SK-N-SH treated with all-trans-retinoic acid at 6 μM for 48 hours (cell line): ENCODE results near the gene TMEM187.

Experiments used
- ATAC-seq: fragments of 200-7000 bp; cut with Tn5 transposase; 3 replicates; pipeline ENCODE4 v1.9.1; 2020; ENCODE audit warnings: mild to moderate bottlenecking, moderate library complexity
- ARNTL ChIP-seq: fragments of 450-650 bp; formaldehyde crosslinking; IDR thresholded peaks from 2 replicates; pipeline ENCODE4 v1.5.0; 2020; ENCODE audit warnings: low read depth, mild to moderate bottlenecking, moderate library complexity, borderline replicate concordance
- BACH2 ChIP-seq: fragments of 250-450 bp; sonication (Bioruptor Pico); IDR thresholded peaks from 2 replicates; pipeline ENCODE4 v1.9.0; 2021; ENCODE audit warnings: mild to moderate bottlenecking, borderline replicate concordance
- CREB5 ChIP-seq: fragments of 250-450 bp; sonication (Bioruptor Pico); IDR thresholded peaks from 2 replicates; pipeline ENCODE4 v1.5.1; 2020; ENCODE audit warnings: low read depth, mild to moderate bottlenecking, moderate library complexity
- CSDC2 ChIP-seq: fragments of 250-450 bp; sonication (Bioruptor Pico); IDR thresholded peaks from 2 replicates; pipeline ENCODE4 v1.5.0; 2020; ENCODE audit warnings: mild to moderate bottlenecking, moderate library complexity
- CSRNP3 ChIP-seq: fragments of 250-450 bp; sonication (Bioruptor Pico); IDR thresholded peaks from 2 replicates; pipeline ENCODE4 v1.5.1; 2021; ENCODE audit warnings: mild to moderate bottlenecking, moderate library complexity
- ESRRG ChIP-seq: fragments of 250-450 bp; sonication (Bioruptor Pico); IDR thresholded peaks from 2 replicates; pipeline ENCODE4 v1.6.1; 2021; ENCODE audit warnings: mild to moderate bottlenecking
- GLIS3 ChIP-seq: fragments of 250-450 bp; sonication (Bioruptor Pico); IDR thresholded peaks from 2 replicates; pipeline ENCODE4 v1.5.0; 2020; ENCODE audit warnings: mild to moderate bottlenecking, moderate library complexity
- ISL1 ChIP-seq: fragments of 250-450 bp; sonication (Bioruptor Pico); IDR thresholded peaks from 2 replicates; pipeline ENCODE4 v2.1.2; 2022; ENCODE audit warnings: mild to moderate bottlenecking, moderate library complexity
- OSR1 ChIP-seq: fragments of 250-450 bp; sonication (Bioruptor Pico); IDR thresholded peaks from 2 replicates; pipeline ENCODE4 v1.8.0; 2022; ENCODE audit warnings: moderate library complexity, mild to moderate bottlenecking, inconsistent platforms
- PATZ1 ChIP-seq: fragments of 250-450 bp; sonication (Bioruptor Pico); IDR thresholded peaks from 2 replicates; pipeline ENCODE4 v1.8.0; 2020; ENCODE audit warnings: mild to moderate bottlenecking, moderate library complexity, borderline replicate concordance
- POU6F1 ChIP-seq: fragments of 250-450 bp; sonication (Bioruptor Pico); IDR thresholded peaks from 2 replicates; pipeline ENCODE4 v1.8.0; 2021; ENCODE audit warnings: low read depth, mild to moderate bottlenecking, moderate library complexity, borderline replicate concordance
- PPARA ChIP-seq: fragments of 250-450 bp; sonication (Bioruptor Pico); IDR thresholded peaks from 2 replicates; pipeline ENCODE4 v1.5.0; 2020; ENCODE audit warnings: mild to moderate bottlenecking, borderline replicate concordance
- RARB ChIP-seq: fragments of 250-450 bp; sonication (Bioruptor Pico); IDR thresholded peaks from 2 replicates; pipeline ENCODE4 v1.8.0; 2021; ENCODE audit warnings: mild to moderate bottlenecking, moderate library complexity
- SNAI2 ChIP-seq: fragments of 250-450 bp; sonication (Bioruptor Pico); IDR thresholded peaks from 2 replicates; pipeline ENCODE4 v1.5.0; 2020; ENCODE audit warnings: mild to moderate bottlenecking, moderate library complexity
- TCF4 ChIP-seq: fragments of 250-450 bp; sonication (Bioruptor Pico); IDR thresholded peaks from 2 replicates; pipeline ENCODE4 v1.8.0; 2021; ENCODE audit warnings: mild to moderate bottlenecking, moderate library complexity, borderline replicate concordance
- TOX ChIP-seq: fragments of 250-450 bp; sonication (Bioruptor Pico); IDR thresholded peaks from 2 replicates; pipeline ENCODE4 v1.8.0; 2021; ENCODE audit warnings: mild to moderate bottlenecking, moderate library complexity, borderline replicate concordance
- TSHZ2 ChIP-seq: fragments of 250-450 bp; sonication (Bioruptor Pico); IDR thresholded peaks from 2 replicates; pipeline ENCODE4 v1.5.0; 2020; ENCODE audit warnings: mild to moderate bottlenecking, moderate library complexity
- ZC3H10 ChIP-seq: fragments of 250-450 bp; sonication (Bioruptor Pico); IDR thresholded peaks from 2 replicates; pipeline ENCODE4 v1.5.1; 2021; ENCODE audit warnings: mild to moderate bottlenecking, moderate library complexity
- ZFP3 ChIP-seq: fragments of 250-450 bp; sonication (Bioruptor Pico); IDR thresholded peaks from 2 replicates; pipeline ENCODE4 v1.5.0; 2020; ENCODE audit warnings: mild to moderate bottlenecking, moderate library complexity
- ZNF565 ChIP-seq: fragments of 450-650 bp; formaldehyde crosslinking; conservative IDR thresholded peaks from 2 replicates; pipeline ENCODE4 v1.5.0; 2020; ENCODE audit warnings: low read depth, mild to moderate bottlenecking, moderate library complexity
- ZNF70 ChIP-seq: fragments of 450-650 bp; formaldehyde crosslinking; IDR thresholded peaks from 2 replicates; pipeline ENCODE4 v1.5.0; 2020; ENCODE audit warnings: mild to moderate bottlenecking, moderate library complexity

Gene TMEM187

GRCh38 chrX:153944140-153944799, 28.3 kb upstream of the TMEM187 start, which contains the start of gene RENBP:
TSS of gene RENBP (minus strand) at chrX:153944643. CDS start at chrX:153944610, 33 bp downstream.
- ATAC-seq = no peak
- TF ChIP-seq GLIS3 (CRISPR knock-in tag) = no peak
- no peak for TF ChIP-seq TCF4 (CRISPR knock-in tag)
- TF ChIP-seq BACH2 (CRISPR knock-in tag) = no peak
- no peak for TF ChIP-seq ESRRG (CRISPR knock-in tag)
- no peak for TF ChIP-seq ARNTL (CRISPR knock-in tag)
- no peak for TF ChIP-seq RARB
- no peak for TF ChIP-seq ZFP3 (CRISPR knock-in tag)
- no peak for TF ChIP-seq TSHZ2 (CRISPR knock-in tag)
- TF ChIP-seq PATZ1 = no peak
- TF ChIP-seq OSR1 (CRISPR knock-in tag) = no peak
- TF ChIP-seq PPARA (CRISPR knock-in tag) = no peak
- TF ChIP-seq ZNF70 (CRISPR knock-in tag) = no peak
- TF ChIP-seq ZC3H10 (CRISPR knock-in tag) = no peak
- TF ChIP-seq CREB5 (CRISPR knock-in tag) = no peak
- no peak for TF ChIP-seq CSRNP3 (CRISPR knock-in tag)
- no peak for TF ChIP-seq POU6F1
- TF ChIP-seq TOX (CRISPR knock-in tag) = no peak

- no peak for ATAC-seq
- TF ChIP-seq ZNF565 (CRISPR knock-in tag) = no peak
- TF ChIP-seq, all 23 proteins: peak for 0
These were observed 27.8 kb upstream of the TMEM187 start for GRCh38 chrX:153944800-153945150.

GRCh38 chrX:153945956-153946943, 26.3 kb upstream of the TMEM187 start:
- TF ChIP-seq CSDC2 (no peak), ZFP3 (CRISPR knock-in tag) (no peak), PPARA (CRISPR knock-in tag) (no peak), TOX (CRISPR knock-in tag) (no peak), ZNF70 (CRISPR knock-in tag) (no peak), SNAI2 (CRISPR knock-in tag) (no peak), BACH2 (CRISPR knock-in tag) (no peak), TCF4 (CRISPR knock-in tag) (no peak), ISL1 (CRISPR knock-in tag) (no peak)

More at GRCh38 chrX:153945956-153946943, 26.3 kb upstream of the TMEM187 start:
- no peak; the same call in 2 of the 3 replicates for ATAC-seq
